C4-2B (cell line): ENCODE measurements around the gene EPB41L3.

Experiments
- ZFX ChIP-seq: fragments of 450-650 bp; IDR thresholded peaks from 2 replicates; pipeline ENCODE4 v1.6.1; 2017
- TF ChIP-seq, protein P1 (sequence below): fragments of 450-650 bp; conservative IDR thresholded peaks from 2 replicates; pipeline ENCODE4 v1.5.1; 2017; ENCODE audit warnings: mild to moderate bottlenecking

DNA sequence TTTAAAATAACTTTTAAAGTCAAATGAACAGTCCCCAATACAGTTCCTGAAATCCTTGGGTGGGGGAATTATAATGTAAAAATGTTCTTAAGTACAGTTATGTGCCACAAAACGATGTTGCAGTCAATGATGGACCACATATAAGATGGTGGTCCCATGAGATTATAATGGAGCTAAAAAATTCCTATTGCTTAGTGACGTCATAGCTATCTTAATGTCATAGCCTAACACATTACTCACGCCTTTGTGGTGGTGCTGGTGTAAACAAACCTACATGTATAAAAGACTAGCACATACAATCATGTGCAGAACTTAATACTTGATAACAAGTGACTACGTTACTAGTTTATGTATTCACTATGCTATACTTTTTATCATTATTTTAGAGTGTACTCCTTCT is 109.4 kb downstream of the EPB41L3 start:
- TF ChIP-seq, protein P1, sequence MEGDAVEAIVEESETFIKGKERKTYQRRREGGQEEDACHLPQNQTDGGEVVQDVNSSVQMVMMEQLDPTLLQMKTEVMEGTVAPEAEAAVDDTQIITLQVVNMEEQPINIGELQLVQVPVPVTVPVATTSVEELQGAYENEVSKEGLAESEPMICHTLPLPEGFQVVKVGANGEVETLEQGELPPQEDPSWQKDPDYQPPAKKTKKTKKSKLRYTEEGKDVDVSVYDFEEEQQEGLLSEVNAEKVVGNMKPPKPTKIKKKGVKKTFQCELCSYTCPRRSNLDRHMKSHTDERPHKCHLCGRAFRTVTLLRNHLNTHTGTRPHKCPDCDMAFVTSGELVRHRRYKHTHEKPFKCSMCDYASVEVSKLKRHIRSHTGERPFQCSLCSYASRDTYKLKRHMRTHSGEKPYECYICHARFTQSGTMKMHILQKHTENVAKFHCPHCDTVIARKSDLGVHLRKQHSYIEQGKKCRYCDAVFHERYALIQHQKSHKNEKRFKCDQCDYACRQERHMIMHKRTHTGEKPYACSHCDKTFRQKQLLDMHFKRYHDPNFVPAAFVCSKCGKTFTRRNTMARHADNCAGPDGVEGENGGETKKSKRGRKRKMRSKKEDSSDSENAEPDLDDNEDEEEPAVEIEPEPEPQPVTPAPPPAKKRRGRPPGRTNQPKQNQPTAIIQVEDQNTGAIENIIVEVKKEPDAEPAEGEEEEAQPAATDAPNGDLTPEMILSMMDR = no peak
- no peak for TF ChIP-seq ZFX
